HG02571 (cell line): ENCODE data around the gene HOXB8.

ENCODE experiments used
- ATAC-seq: cut with Tn5 transposase; IDR thresholded peaks from one replicate; pipeline ENCODE4 v1.9.1; 2021; ENCODE audit warnings: mild to moderate bottlenecking, moderate library complexity; ENCODE audit not compliant: unreplicated experiment

The HOXB8 gene

DNA sequence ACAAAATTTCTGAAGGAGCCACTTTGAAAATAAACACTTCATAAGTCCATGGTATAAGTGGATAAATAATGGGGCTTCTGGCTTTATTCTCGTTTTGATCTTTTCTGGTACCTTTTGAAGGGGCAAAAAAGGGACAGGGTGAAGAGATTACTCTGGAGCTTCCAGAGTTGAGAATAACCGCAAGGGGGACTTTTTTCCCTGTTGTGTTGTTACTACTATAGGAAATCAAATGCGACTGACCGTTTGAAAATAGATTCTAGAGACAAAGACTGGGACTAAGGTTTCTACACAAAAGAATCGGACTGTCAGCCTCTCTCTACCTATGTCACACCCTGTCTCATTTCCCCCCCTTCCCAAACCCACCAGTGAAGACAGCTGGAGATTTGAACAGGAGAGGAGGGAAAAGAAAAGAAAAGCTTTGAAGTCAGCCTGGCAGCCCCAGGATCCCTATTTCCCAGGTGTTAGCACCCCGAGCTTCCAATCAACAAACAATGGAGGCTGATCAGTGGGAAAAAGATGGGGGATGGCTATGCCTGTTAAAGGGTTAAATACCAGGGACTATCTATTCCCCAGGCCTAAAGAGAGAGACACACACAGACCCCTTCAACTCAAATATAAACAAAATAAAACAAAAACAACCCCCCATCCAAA is 45.3 kb downstream of the HOXB8 start:
- ATAC-seq = no peak

DNA sequence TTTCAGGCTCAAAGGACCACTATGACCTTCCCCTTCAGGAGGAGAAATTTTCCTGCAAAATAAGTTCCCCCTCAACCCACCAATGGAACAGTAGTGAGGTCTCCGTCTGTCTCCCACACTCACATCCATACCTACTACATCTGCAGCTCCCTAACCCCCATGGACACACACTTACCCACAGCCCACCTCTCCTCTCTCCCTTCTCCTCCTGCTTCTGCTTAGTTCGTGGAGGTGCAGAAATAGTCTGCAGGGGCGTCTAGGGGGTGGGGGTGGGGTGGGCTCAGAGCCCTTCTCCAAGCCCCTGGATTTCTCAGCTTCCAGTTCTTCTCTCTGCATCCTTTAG is 45.9 kb downstream of the HOXB8 start:
- ATAC-seq = no peak

- ATAC-seq = no peak
These were observed 46.4 kb downstream of the HOXB8 start for GRCh38 chr17:48568499-48569239.

DNA sequence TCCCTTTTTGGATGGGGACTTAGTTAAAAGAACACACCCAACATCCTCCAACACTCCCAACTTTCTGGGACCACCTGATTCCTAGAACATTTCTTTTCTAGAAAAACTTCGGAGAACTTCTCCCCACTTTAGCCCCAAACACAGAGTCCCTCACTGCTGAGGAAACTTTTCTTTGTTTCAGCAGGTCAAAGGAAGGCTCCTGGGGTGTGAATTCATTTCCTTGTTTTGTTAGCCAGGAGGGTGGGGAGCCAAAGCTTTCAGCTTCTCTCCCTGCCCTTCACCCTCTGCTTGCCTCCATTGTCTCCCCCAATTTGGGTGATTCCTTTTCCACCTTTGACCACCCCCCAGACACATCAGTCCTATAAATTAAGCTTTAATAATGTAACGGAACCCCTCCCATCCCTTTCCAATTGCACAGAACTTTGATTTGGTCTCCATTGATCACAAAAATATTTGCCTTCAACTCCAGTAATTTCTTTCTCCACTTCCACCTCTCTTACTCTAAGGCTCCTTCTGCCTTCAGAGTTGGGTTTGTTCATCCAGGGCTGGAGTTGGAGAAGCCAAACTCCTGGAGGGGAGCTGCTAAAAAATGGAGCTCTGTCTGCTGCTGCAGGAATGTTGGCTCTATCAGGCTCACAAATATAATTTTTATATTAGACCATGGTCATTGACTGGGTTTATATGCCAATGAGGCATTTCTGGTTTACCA is 47.3 kb downstream of the HOXB8 start:
- ATAC-seq = no peak

GRCh38 chr17:48567209-48567608 is 47.9 kb downstream of the HOXB8 start:
- no peak for ATAC-seq

- no peak for ATAC-seq
These were observed 48.4 kb downstream of the HOXB8 start for GRCh38 chr17:48566717-48567116.

- no peak for ATAC-seq
These were observed 49.0 kb downstream of the HOXB8 start for GRCh38 chr17:48565925-48566710.

- no peak for ATAC-seq
These were observed 50.0 kb downstream of the HOXB8 start for GRCh38 chr17:48565022-48565554.

GRCh38 chr17:48564188-48565021 is 50.7 kb downstream of the HOXB8 start:
- no peak for ATAC-seq

GRCh38 chr17:48563867-48564187 is 51.3 kb downstream of the HOXB8 start:
- no peak for ATAC-seq

GRCh38 chr17:48563385-48563838 is 51.7 kb downstream of the HOXB8 start:
- ATAC-seq = no peak

DNA sequence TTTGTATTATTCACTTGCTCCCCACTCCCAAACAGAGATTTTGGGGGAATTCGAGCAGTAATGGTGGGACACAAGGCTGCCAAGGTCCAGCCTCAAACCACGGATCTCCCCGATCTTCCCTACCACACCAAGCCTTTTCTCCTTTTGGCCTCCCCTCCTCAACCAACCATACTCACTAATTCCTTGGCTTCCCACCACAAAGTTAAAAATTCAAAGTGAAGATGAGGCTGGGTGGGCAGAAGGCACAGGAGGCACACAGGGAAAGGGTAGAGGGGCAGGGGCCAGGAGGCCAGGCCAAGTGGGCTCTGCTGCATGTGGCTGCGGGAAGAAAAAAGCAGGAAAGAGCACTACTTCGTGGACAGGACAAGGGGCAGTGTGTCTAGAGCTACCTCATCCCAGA is 52.2 kb downstream of the HOXB8 start:
- ATAC-seq = no peak
